ENCODE data around the gene FGF12.

The FGF12 gene

GRCh38 chr3:192224634-192225155 lies 502.6 kb downstream of the FGF12 start:
- no peak for DNase-seq (ENCODE audit: insufficient read length, low spot score)
- FAIRE-seq, result no peak

- DNase-seq (ENCODE audit: insufficient read length, low spot score) (no peak), FAIRE-seq (no peak)
Measured at GRCh38 chr3:192223815-192224214, 503.5 kb downstream of the FGF12 start.

GRCh38 chr3:192220915-192221314 lies 506.4 kb downstream of the FGF12 start:
- DNase-seq (ENCODE audit: insufficient read length, low spot score) (no peak), FAIRE-seq (no peak)

GRCh38 chr3:192219926-192220325 lies 507.4 kb downstream of the FGF12 start:
- no peak for FAIRE-seq
- no peak for DNase-seq (ENCODE audit: insufficient read length, low spot score)

- FAIRE-seq (no peak), DNase-seq (ENCODE audit: insufficient read length, low spot score) (no peak)
Measured at GRCh38 chr3:192216067-192216466, 511.3 kb downstream of the FGF12 start.

- no peak for FAIRE-seq
- DNase-seq (ENCODE audit: insufficient read length, low spot score), result no peak
Measured at GRCh38 chr3:192212979-192213378, 514.4 kb downstream of the FGF12 start.

GRCh38 chr3:192212335-192212734 lies 515.0 kb downstream of the FGF12 start:
- DNase-seq (ENCODE audit: insufficient read length, low spot score) (no peak), FAIRE-seq (no peak)

- no peak for DNase-seq (ENCODE audit: insufficient read length, low spot score)
Measured at GRCh38 chr3:192207651-192208050, 519.7 kb downstream of the FGF12 start.

GRCh38 chr3:192207239-192207638 lies 520.1 kb downstream of the FGF12 start:
- no peak for DNase-seq (ENCODE audit: insufficient read length, low spot score)
- no peak for FAIRE-seq

More at GRCh38 chr3:192207651-192208050, 519.7 kb downstream of the FGF12 start:
- no peak for FAIRE-seq

GRCh38 chr3:192194085-192194484 lies 533.3 kb downstream of the FGF12 start:
- no peak for FAIRE-seq
- DNase-seq (ENCODE audit: insufficient read length, low spot score), result no peak

- FAIRE-seq, result peak; percentile 91
- DNase-seq (ENCODE audit: insufficient read length, low spot score), result peak; percentile 28
Measured at GRCh38 chr3:192188218-192188835, 539.0 kb downstream of the FGF12 start.

GRCh38 chr3:192187485-192188051 lies 539.8 kb downstream of the FGF12 start:
- DNase-seq (ENCODE audit: insufficient read length, low spot score) (no peak), FAIRE-seq (no peak)

GRCh38 chr3:192186498-192186897 lies 540.8 kb downstream of the FGF12 start:
- FAIRE-seq, result no peak
- no peak for DNase-seq (ENCODE audit: insufficient read length, low spot score)

GRCh38 chr3:192186045-192186444 lies 541.3 kb downstream of the FGF12 start:
- FAIRE-seq (no peak), DNase-seq (ENCODE audit: insufficient read length, low spot score) (no peak)

GRCh38 chr3:192183109-192183508 lies 544.2 kb downstream of the FGF12 start:
- DNase-seq (ENCODE audit: insufficient read length, low spot score) (no peak), FAIRE-seq (no peak)

GRCh38 chr3:192181151-192181550 lies 546.2 kb downstream of the FGF12 start:
- DNase-seq (ENCODE audit: insufficient read length, low spot score), result no peak
- no peak for FAIRE-seq

GRCh38 chr3:192177383-192177782 lies 550.0 kb downstream of the FGF12 start:
- no peak for DNase-seq (ENCODE audit: insufficient read length, low spot score)
- FAIRE-seq, result no peak

- DNase-seq (ENCODE audit: insufficient read length, low spot score), result no peak
- no peak for FAIRE-seq
Measured at GRCh38 chr3:192174283-192174682, 553.1 kb downstream of the FGF12 start.

GRCh38 chr3:192171213-192171612 lies 556.1 kb downstream of the FGF12 start:
- FAIRE-seq (no peak), DNase-seq (ENCODE audit: insufficient read length, low spot score) (no peak)

GRCh38 chr3:192170659-192171058 lies 556.7 kb downstream of the FGF12 start:
- DNase-seq (ENCODE audit: insufficient read length, low spot score), result no peak
- FAIRE-seq, result no peak

GRCh38 chr3:192170031-192170430 lies 557.3 kb downstream of the FGF12 start:
- DNase-seq (ENCODE audit: insufficient read length, low spot score), result no peak
- FAIRE-seq, result no peak

GRCh38 chr3:192169332-192169915 lies 557.9 kb downstream of the FGF12 start:
- DNase-seq (ENCODE audit: insufficient read length, low spot score) (no peak), FAIRE-seq (no peak)
